GM12878 (cell line): Measurements from ENCODE around the gene KCTD2. TPM values are rescaled to one million over a fixed set of nuclear protein-coding genes. Genes with fewer than 3 reads are reported as not detected.

ENCODE experiments used
- ATAC-seq: fragments of 200-7000 bp; cut with Tn5 transposase; 3 replicates; pipeline ENCODE4 v1.9.1; 2020; ENCODE audit warnings: mild to moderate bottlenecking, moderate library complexity
- BruUV-seq: library from RNA; stranded (reverse); fragments of 400-500 nt; replicated peaks from 2 replicates; lab custom pipeline; 2021; lab: Mats Ljungman, UMichigan
- CTCF ChIA-PET: fragments of 300-600 bp; sonication (Branson Sonifier 250); formaldehyde crosslinking; extraction: SDS; loops from one replicate; lab custom pipeline; 2021; ENCODE audit warnings: inconsistent platforms; lab: Yijun Ruan, JAX
- POLR2A ChIA-PET: fragments of 350-600 bp; formaldehyde crosslinking; extraction: SDS; loops from one replicate; lab custom pipeline; 2021; ENCODE audit warnings: inconsistent platforms; lab: Charles Lee
- RAD21 ChIA-PET: fragments of 300-600 bp; sonication (Branson Sonifier 250); formaldehyde crosslinking; loops from one replicate; lab custom pipeline; 2023; ENCODE audit warnings: antibody characterized with exemption; ENCODE audit not compliant: unreplicated experiment; lab: Charles Lee
- SMC1A ChIA-PET: fragments of 300-600 bp; sonication (Branson Sonifier 250); formaldehyde crosslinking; loops from one replicate; lab custom pipeline; 2023; ENCODE audit not compliant: unreplicated experiment, uncharacterized antibody; lab: Charles Lee
- DNase-seq: peaks from one replicate; pipeline ENCODE4 v3.0.0-alpha.2; 2011; ENCODE audit warnings: low read depth, low spot score
- FAIRE-seq: peaks from 3 replicates; lab custom pipeline; 2011; peaks lifted over from hg19 to GRCh38; lab: Jason Lieb, UNC
- H2AFZ ChIP-seq: 2 replicates; pipeline ENCODE4 v1.6.0; 2011; ENCODE audit warnings: low read depth, low read length, control low read depth; ENCODE audit not compliant: control insufficient read depth
- H3K27ac ChIP-seq: 2 replicates; pipeline ENCODE4 v1.5.1; 2011; ENCODE audit warnings: control low read depth; ENCODE audit not compliant: control insufficient read depth, insufficient read depth
- H3K27me3 ChIP-seq, 2 experiments: replicated peaks in 1 of 2; 2 replicates each; pipeline versions ENCODE4 v1.6.0 to v1.6.1; 2011; ENCODE audit warnings: low read length in 1 of 2; ENCODE audit not compliant: control insufficient read depth in 2 of 2, insufficient read depth in 2 of 2
- H3K36me3 ChIP-seq, 2 experiments: 2 replicates each; pipeline ENCODE4 v1.5.1; 2011; ENCODE audit warnings: low read length in 1 of 2; ENCODE audit not compliant: control insufficient read depth in 2 of 2, insufficient read depth in 2 of 2
- H3K4me1 ChIP-seq: 2 replicates; pipeline ENCODE4 v1.6.1; 2011; ENCODE audit warnings: mild to moderate bottlenecking, low read length, moderate library complexity, mixed read lengths; ENCODE audit not compliant: control insufficient read depth, insufficient read depth
- H3K4me2 ChIP-seq: 2 replicates; pipeline ENCODE4 v1.6.0; 2011; ENCODE audit warnings: control low read depth; ENCODE audit not compliant: control insufficient read depth, insufficient read depth
- H3K4me3 ChIP-seq: fragments of 200-600 bp; sonication (generic); 2 replicates; pipeline ENCODE4 v1.5.1; 2016
- H3K79me2 ChIP-seq: 2 replicates; pipeline ENCODE4 v1.6.0; 2011; ENCODE audit warnings: low read length; ENCODE audit not compliant: control insufficient read depth, insufficient read depth
- H3K9ac ChIP-seq: 2 replicates; pipeline ENCODE4 v1.8.0; 2011; ENCODE audit warnings: low read length, control low read depth, mixed read lengths; ENCODE audit not compliant: control insufficient read depth, insufficient read depth
- H3K9me3 ChIP-seq: replicated peaks from 3 replicates; pipeline ENCODE4 v1.5.1; 2011; ENCODE audit warnings: mild to moderate bottlenecking, low read length; ENCODE audit not compliant: control insufficient read depth, insufficient read depth
- H4K20me1 ChIP-seq: 2 replicates; pipeline ENCODE4 v1.6.0; 2011; ENCODE audit not compliant: control insufficient read depth, insufficient read depth
- CBX5 ChIP-seq: sonication (generic); IDR thresholded peaks from 2 replicates; pipeline ENCODE4 v1.6.1; 2016; ENCODE audit warnings: low read depth, moderate library complexity, mild to moderate bottlenecking, inconsistent platforms
- ETV6 ChIP-seq, 2 experiments: fragments of 450-650 bp in 1 of 2; IDR thresholded peaks in 1 of 2; conservative IDR thresholded peaks in 1 of 2; 2 replicates each; pipeline ENCODE4 v1.6.1; 2014; ENCODE audit warnings: antibody characterized with exemption in 1 of 2, borderline replicate concordance in 1 of 2, low read depth in 1 of 2, mild to moderate bottlenecking in 1 of 2, moderate library complexity in 1 of 2
- HDGF ChIP-seq: fragments of 450-650 bp; IDR thresholded peaks from 2 replicates; pipeline ENCODE4 v1.6.1; 2016; ENCODE audit warnings: antibody characterized with exemption
- MXI1 ChIP-seq: fragments of 150-350 bp; IDR thresholded peaks from 2 replicates; pipeline ENCODE4 v1.6.1; 2011; ENCODE audit warnings: low read depth, mild to moderate bottlenecking, inconsistent platforms, low read length, improper control_type of control experiment
- NFIC ChIP-seq: IDR thresholded peaks from 2 replicates; pipeline ENCODE4 v1.6.1; 2012; ENCODE audit warnings: low read depth, mild to moderate bottlenecking, inconsistent platforms, low read length, moderate library complexity
- NFYA ChIP-seq: IDR thresholded peaks from 2 replicates; pipeline ENCODE4 v1.6.1; 2011; ENCODE audit warnings: low read depth, mild to moderate bottlenecking, low read length, improper control_type of control experiment, borderline replicate concordance
- SRF ChIP-seq, 2 experiments: IDR thresholded peaks; 2 replicates each; pipeline ENCODE4 v1.6.1; 2011; ENCODE audit warnings: low read depth in 2 of 2, low read length in 2 of 2, mild to moderate bottlenecking in 1 of 2, moderate library complexity in 1 of 2
- YBX1 ChIP-seq: fragments of 450-650 bp; IDR thresholded peaks from 2 replicates; pipeline ENCODE4 v1.6.1; 2016; ENCODE audit warnings: antibody characterized with exemption
- WGBS: methylation state at CpG from one replicate; pipeline ENCODE4 v1.1.6; 2016; ENCODE audit warnings: low lambda C conversion rate; ENCODE audit not compliant: insufficient replicate concordance, insufficient coverage; ENCODE audit errors: missing lambda C conversion rate; 5-methylcytosine and 5-hydroxymethylcytosine counted together
- in situ Hi-C: fragments of 300-500 bp; cut with MboI; formaldehyde crosslinking; loops from 9 replicates; pipeline ENCODE4 v1.14.3; 2018; ENCODE audit warnings: mixed read lengths
- intact Hi-C: fragments of 100-400 bp; cut with micrococcal nuclease; formaldehyde crosslinking; loops from one replicate; pipeline ENCODE4 v1.14.2; 2022; ENCODE audit not compliant: unreplicated experiment
- polyA plus RNA-seq, 11 experiments: library from polyadenylated mRNA; depleted of rRNA in 4 of 11; unstranded in 6 of 11; stranded (reverse) in 5 of 11; fragments of >200 nt; fragmentation: Nextera tagmentation in 4 of 11; fragmentation: Illumina TruSeq in 1 of 11; extraction: Ambion mirVana in 4 of 11; extraction: Trizol in 1 of 11; gene quantifications; 1 replicate in 1 of 11; 2 replicates in 10 of 11; pipeline versions ENCODE4 v1.2.1 to v1.2.3, GENCODE V29; 2011 to 2016; ENCODE audit warnings: inconsistent platforms in 2 of 11, missing spikeins in 2 of 11, low read depth in 1 of 11
- total RNA-seq, 4 experiments: library from RNA; depleted of rRNA in 3 of 4; stranded (reverse); fragments of >200 nt in 3 of 4; fragmentation: Illumina TruSeq in 1 of 4; extraction: Trizol in 1 of 4; gene quantifications; 2 replicates each; pipeline versions ENCODE4 v1.2.1 to v1.2.3, GENCODE V29; 2013 to 2021
- TF ChIP-seq, protein P1 (sequence below): fragments of 450-650 bp; formaldehyde crosslinking; IDR thresholded peaks from 2 replicates; pipeline ENCODE4 v1.5.0; 2022; ENCODE audit warnings: mild to moderate bottlenecking, missing genetic modification characterization
- TF ChIP-seq, protein P2 (sequence below): fragments of 150-350 bp; IDR thresholded peaks from 2 replicates; pipeline ENCODE4 v1.6.1; 2014; ENCODE audit warnings: mild to moderate bottlenecking, low read depth, low read length
- TF ChIP-seq, protein P3 (sequence below): IDR thresholded peaks from 2 replicates; pipeline ENCODE4 v1.6.1; 2011; ENCODE audit warnings: low read depth, mild to moderate bottlenecking, low read length, moderate library complexity, borderline replicate concordance; ENCODE audit errors: extremely low read depth

Gene KCTD2
- total and polyA plus RNA-seq, 10 of the 15 experiments (the other 5 are each of a cell fraction or from before 2014, with no cell fraction given): 1.5 to 27.5 (median 13.7) TPM

DNA sequence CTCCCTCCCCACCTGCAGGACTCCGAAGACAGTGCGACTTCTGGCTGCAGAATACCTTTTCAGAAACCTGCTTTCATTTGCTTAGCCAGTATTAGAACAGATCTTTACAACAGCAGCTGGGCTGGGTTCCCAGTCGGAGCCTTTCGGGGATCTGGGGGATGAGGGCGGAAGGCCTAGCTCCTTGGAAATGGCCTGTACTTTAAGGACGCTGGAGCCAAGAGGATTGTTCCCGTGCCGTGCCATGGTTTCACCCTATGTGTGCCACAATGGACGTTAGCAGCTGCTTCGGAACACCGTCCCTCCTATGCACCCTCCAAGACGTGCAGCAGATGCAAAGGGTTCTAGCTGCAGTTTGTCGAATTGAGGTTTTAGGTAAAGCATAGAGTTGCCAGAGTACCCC is 16.2 kb downstream of the KCTD2 start (continued):
- TF ChIP-seq, protein P1, sequence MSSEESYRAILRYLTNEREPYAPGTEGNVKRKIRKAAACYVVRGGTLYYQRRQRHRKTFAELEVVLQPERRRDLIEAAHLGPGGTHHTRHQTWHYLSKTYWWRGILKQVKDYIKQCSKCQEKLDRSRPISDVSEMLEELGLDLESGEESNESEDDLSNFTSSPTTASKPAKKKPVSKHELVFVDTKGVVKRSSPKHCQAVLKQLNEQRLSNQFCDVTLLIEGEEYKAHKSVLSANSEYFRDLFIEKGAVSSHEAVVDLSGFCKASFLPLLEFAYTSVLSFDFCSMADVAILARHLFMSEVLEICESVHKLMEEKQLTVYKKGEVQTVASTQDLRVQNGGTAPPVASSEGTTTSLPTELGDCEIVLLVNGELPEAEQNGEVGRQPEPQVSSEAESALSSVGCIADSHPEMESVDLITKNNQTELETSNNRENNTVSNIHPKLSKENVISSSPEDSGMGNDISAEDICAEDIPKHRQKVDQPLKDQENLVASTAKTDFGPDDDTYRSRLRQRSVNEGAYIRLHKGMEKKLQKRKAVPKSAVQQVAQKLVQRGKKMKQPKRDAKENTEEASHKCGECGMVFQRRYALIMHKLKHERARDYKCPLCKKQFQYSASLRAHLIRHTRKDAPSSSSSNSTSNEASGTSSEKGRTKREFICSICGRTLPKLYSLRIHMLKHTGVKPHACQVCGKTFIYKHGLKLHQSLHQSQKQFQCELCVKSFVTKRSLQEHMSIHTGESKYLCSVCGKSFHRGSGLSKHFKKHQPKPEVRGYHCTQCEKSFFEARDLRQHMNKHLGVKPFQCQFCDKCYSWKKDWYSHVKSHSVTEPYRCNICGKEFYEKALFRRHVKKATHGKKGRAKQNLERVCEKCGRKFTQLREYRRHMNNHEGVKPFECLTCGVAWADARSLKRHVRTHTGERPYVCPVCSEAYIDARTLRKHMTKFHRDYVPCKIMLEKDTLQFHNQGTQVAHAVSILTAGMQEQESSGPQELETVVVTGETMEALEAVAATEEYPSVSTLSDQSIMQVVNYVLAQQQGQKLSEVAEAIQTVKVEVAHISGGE (CRISPR knock-in tag): no peak
- no peak for TF ChIP-seq CBX5
- TF ChIP-seq, protein P2, sequence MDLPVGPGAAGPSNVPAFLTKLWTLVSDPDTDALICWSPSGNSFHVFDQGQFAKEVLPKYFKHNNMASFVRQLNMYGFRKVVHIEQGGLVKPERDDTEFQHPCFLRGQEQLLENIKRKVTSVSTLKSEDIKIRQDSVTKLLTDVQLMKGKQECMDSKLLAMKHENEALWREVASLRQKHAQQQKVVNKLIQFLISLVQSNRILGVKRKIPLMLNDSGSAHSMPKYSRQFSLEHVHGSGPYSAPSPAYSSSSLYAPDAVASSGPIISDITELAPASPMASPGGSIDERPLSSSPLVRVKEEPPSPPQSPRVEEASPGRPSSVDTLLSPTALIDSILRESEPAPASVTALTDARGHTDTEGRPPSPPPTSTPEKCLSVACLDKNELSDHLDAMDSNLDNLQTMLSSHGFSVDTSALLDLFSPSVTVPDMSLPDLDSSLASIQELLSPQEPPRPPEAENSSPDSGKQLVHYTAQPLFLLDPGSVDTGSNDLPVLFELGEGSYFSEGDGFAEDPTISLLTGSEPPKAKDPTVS: no peak
- TF ChIP-seq MXI1: no peak
- TF ChIP-seq YBX1: no peak
- no peak for TF ChIP-seq ETV6 (conservative IDR thresholded peaks at IDR 0.05 in 1 of 2, IDR thresholded peaks at IDR 0.05 in 1 of 2; ENCODE audit: borderline replicate concordance in 1 of 2, low read depth in 1 of 2)

DNA sequence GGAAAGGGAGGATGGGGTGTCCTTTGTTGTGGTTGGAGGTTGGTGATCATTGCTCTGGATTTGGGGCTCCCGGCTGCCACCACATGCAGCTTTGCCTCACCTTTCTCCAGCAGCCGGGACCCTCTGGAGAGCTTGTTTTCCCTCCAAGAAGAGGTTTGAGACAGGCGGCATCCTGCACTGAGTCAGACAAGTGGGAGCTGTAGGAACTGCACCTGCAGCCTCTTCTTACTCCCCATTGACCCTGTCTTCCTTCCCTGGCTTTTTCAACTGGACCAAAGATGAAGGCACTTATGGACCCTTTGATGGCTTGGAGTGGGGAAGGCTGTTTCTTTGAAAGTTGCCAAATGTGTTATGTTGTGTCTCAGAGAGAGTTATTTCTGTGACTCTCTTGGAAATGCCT is 16.6 kb downstream of the KCTD2 start:
- TF ChIP-seq HDGF (no peak), NFYA (no peak), SRF (IDR thresholded peaks at IDR 0.05; ENCODE audit: low read depth in 2 of 2, low read length in 2 of 2) (no peak), NFIC (no peak)
- TF ChIP-seq, protein P3, sequence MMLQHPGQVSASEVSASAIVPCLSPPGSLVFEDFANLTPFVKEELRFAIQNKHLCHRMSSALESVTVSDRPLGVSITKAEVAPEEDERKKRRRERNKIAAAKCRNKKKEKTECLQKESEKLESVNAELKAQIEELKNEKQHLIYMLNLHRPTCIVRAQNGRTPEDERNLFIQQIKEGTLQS: no peak
- TF ChIP-seq, protein P2: no peak
- no peak overlapping the region for H2AFZ ChIP-seq
- BruUV-seq: no TSS peak
- no peak overlapping the region for H3K4me2 ChIP-seq
- H3K79me2 ChIP-seq: no peaks in the 10 kb centered on the region
- ATAC-seq (no peak), DNase-seq (no peak), FAIRE-seq (no peak)
- no peak overlapping the region for H3K27ac ChIP-seq
- POLR2A ChIA-PET: no interaction called here
- H3K27me3 ChIP-seq: no peaks in the 10 kb centered on the region
- H3K4me3 ChIP-seq: no peak overlapping the region
- SMC1A ChIA-PET: interaction anchor here (0.6 to 1.2 kb wide), 2 partner anchors 102 to 138 kb away, joined by 3 to 4 read pairs; no protein-coding TSS in a partner anchor
- intact Hi-C loops (no loop called here), in situ Hi-C loops (no loop called here)
- H4K20me1 ChIP-seq: no peaks in the 10 kb centered on the region
- H3K4me1 ChIP-seq: peaks cover 15% of the 10 kb centered on the region
- 100% methylated on average over 3 of the region's 3 CpGs for WGBS
- H3K36me3 ChIP-seq: peaks cover 4 to 16% of the 10 kb centered on the region in 2 experiments; a peak in 3 of 4 replicates
- RAD21 ChIA-PET: interaction anchor here (1.5 kb wide), 1 partner anchor 102 kb away, joined by 4 read pairs; no protein-coding TSS in a partner anchor
- CTCF ChIA-PET: no interaction called here
- no peak overlapping the region for H3K9ac ChIP-seq
- no peaks in the 10 kb centered on the region for H3K9me3 ChIP-seq
